SK-N-MC (cell line): ENCODE measurements around the gene RPL9.

Experiments used
- EZH2 ChIP-seq: fragments of 200-600 bp; sonication (generic); IDR thresholded peaks from one replicate; pipeline ENCODE4 v1.6.1; 2017; ENCODE audit warnings: antibody characterized with exemption
- FOXP2 ChIP-seq: optimal IDR thresholded peaks from 2 replicates; pipeline ENCODE3; 2011; ENCODE audit warnings: mild to moderate bottlenecking, moderate library complexity; ENCODE audit not compliant: insufficient read depth; ENCODE audit errors: extremely low read length, control extremely low read depth
- POLR2AphosphoS5 ChIP-seq: IDR thresholded peaks from 2 replicates; pipeline ENCODE4 v1.6.1; 2012; ENCODE audit warnings: mild to moderate bottlenecking, low read depth, low read length, borderline replicate concordance

DNA sequence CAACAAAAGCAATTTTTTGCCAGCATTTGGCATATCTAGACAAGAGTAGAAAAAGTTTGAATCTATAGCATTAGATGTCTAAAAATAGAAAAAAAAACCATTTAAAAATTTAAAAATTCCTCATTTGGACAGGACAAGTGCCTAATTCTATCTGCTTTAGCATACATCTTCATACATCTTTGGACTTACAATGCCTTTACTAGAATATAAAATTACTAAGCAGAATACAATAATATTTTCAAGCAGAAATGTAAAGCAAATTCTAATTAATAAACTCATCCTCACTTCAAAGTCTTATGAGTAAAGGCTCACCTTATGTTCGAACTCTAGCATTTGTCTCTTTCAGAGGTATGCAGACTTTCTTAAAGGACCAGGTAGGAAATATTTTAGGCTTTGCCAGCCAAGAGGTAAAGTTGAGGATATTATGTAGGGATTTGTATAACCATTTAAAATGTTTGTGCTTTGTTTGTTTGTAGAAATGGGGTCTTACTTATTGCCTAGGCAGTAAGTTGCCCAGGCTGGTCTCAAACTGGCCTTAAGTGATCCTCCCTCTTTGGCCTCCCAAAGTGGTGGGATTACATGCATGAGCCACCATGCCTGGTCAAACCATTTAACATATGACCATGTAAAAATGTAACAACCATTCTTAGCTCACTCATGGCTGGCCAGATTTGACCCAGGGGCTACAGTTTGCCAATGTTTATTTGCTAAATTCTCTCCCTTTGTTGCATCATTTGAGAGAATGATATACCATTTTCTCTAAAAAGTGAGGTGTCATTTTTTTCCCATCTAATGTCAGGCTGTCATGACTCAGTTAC is 39.4 kb upstream of the RPL9 start:
- TF ChIP-seq EZH2, result no peak
- TF ChIP-seq POLR2AphosphoS5, result no peak
- no peak for TF ChIP-seq FOXP2
